HL-60 (cell line): ENCODE data around the gene RCL1.

Source experiments
- DNase-seq, 2 experiments: peaks; one replicate each; pipeline ENCODE4 v3.0.0-alpha.2; 2010 to 2020; ENCODE audit warnings: low read depth in 1 of 2, low spot score in 1 of 2
- H3K27ac ChIP-seq: fragments of 250-450 bp; sonication (Bioruptor Pico); replicated peaks from 2 replicates; pipeline ENCODE4 v1.5.1; 2020; ENCODE audit warnings: mild to moderate bottlenecking, moderate library complexity
- H3K27me3 ChIP-seq: fragments of 250-450 bp; sonication (Bioruptor Pico); 2 replicates; pipeline ENCODE4 v1.5.1; 2021; ENCODE audit warnings: mild to moderate bottlenecking, moderate library complexity; ENCODE audit not compliant: insufficient read depth, poor library complexity, severe bottlenecking
- H3K4me3 ChIP-seq: replicated peaks from 2 replicates; pipeline ENCODE4 v1.5.1; 2011; ENCODE audit warnings: mild to moderate bottlenecking, control low read depth, low read length; ENCODE audit not compliant: insufficient read depth
- CTCF ChIP-seq: IDR thresholded peaks from one replicate; pipeline ENCODE4 v1.5.1; 2011; ENCODE audit warnings: low read length, control low read depth, inconsistent platforms; ENCODE audit not compliant: insufficient read depth
- GABPA ChIP-seq: IDR thresholded peaks from 2 replicates; pipeline ENCODE4 v1.6.1; 2012; ENCODE audit warnings: low read depth
- POLR2AphosphoS5 ChIP-seq: IDR thresholded peaks from 2 replicates; pipeline ENCODE4 v1.6.1; 2012; ENCODE audit warnings: low read depth
- REST ChIP-seq: IDR thresholded peaks from 2 replicates; pipeline ENCODE4 v1.6.1; 2012; ENCODE audit warnings: low read depth; ENCODE audit not compliant: insufficient replicate concordance
- SPI1 ChIP-seq: IDR thresholded peaks from 2 replicates; pipeline ENCODE4 v1.6.1; 2012; ENCODE audit warnings: low read depth, mild to moderate bottlenecking, borderline replicate concordance

The RCL1 gene

GRCh38 chr9:4810565-4810964 is 17.8 kb downstream of the RCL1 start:
- TF ChIP-seq SPI1 (no peak), REST (no peak), CTCF (no peak), POLR2AphosphoS5 (no peak), GABPA (no peak)
- no peak overlapping the region for H3K4me3 ChIP-seq
- H3K27me3 ChIP-seq: no peaks in the 10 kb centered on the region
- H3K27ac ChIP-seq: no peak overlapping the region
- DNase-seq: no peak

- TF ChIP-seq SPI1 (no peak), GABPA (no peak), REST (no peak), CTCF (no peak), POLR2AphosphoS5 (no peak)
- DNase-seq: no peak
- Histone ChIP-seq H3K4me3 (no peak overlapping the region), H3K27ac (no peak overlapping the region), H3K27me3 (no peaks in the 10 kb centered on the region)
These were observed 19.1 kb downstream of the RCL1 start for GRCh38 chr9:4811824-4812223.

GRCh38 chr9:4812858-4813257 is 20.1 kb downstream of the RCL1 start:
- TF ChIP-seq POLR2AphosphoS5 (no peak), GABPA (no peak), SPI1 (peak; percentile 13; the same call in 1 of the 2 replicates), REST (no peak), CTCF (no peak)
- Histone ChIP-seq H3K27me3 (no peaks in the 10 kb centered on the region), H3K27ac (no peak overlapping the region), H3K4me3 (no peak overlapping the region)
- DNase-seq: peak in 1 of 2 experiments; percentile 15
